ENCODE data around the gene UNC5C. TPM values are rescaled to one million over a fixed set of nuclear protein-coding genes. Genes with fewer than 3 reads are reported as not detected.

UNC5C gene
- total RNA-seq, 1 donor from 2014 or later: 0.39 TPM

DNA sequence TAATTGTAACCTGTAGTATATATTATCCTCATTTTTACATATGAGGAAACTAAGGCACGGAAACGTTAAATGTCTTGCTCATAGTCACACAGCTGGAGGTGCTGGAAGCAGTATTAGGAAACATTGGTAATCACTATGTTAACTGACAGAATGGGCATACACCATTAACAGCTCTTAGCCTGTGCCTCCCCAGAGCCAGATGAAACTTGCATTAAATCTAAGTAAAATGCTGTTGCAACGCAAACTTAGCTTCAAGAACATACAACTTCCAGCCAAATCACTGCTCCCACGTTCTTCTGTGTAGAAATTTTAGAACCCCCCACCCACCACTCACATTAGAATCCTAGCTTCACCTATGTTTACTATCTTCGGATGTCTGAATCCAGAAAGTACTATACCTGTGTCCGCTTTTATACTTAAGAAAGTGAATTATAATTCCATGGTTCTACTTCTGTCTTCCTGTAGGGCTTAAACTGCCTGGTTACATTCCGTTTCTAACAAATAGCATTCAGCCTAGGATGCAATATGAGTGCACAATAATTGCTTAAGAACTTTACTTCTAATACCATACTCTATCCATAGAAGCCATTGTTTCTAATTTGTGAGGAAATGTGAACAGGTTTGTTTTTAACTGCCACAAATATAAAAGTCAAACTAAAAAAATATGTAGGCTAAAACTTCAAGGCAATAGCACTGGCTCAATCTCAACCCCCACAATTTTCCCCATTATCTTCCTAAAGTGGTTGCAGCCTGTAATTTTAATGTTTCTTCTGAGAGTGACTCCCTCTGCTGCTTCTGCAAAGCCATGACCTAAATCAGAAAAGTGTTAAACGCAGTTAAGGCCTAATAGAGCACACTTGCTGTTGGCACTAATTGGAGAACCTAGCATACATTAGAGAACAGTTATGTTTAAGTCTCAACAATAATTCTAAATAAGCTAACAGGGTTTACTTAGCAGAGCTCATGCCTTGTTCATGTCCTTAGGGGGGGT lies 4.4 kb downstream of the UNC5C start:
- Histone ChIP-seq H2AFZ (replicated peaks) (no peak overlapping the region), H3K27me3 (peaks cover 45% of the 10 kb centered on the region), H3K9me3 (ENCODE audit: low read depth) (no peaks in the 10 kb centered on the region), H3K4me2 (no peak overlapping the region), H3F3A (ENCODE audit: low read depth) (peaks cover 25% of the 10 kb centered on the region), H3K9ac (no peak overlapping the region), H3K4me1 (peaks cover 15% of the 10 kb centered on the region), H3K27ac (no peak overlapping the region), H3K79me2 (ENCODE audit: low read depth) (no peaks in the 10 kb centered on the region), H4K20me1 (ENCODE audit: low read depth) (no peaks in the 10 kb centered on the region), H3K36me3 (no peaks in the 10 kb centered on the region), H3K4me3 (no peak overlapping the region)
- H3K27me3 Mint-ChIP-seq (ENCODE audit: insufficient read depth, low read depth): no peaks in the 10 kb centered on the region
- peaks cover 3% of the 10 kb centered on the region for H3K9me3 Mint-ChIP-seq
- peaks cover 37% of the 10 kb centered on the region for H3K36me3 Mint-ChIP-seq
- no peak for DNase-seq (ENCODE audit: low spot score)
- H3K27ac Mint-ChIP-seq: peak overlapping the region; percentile 46
- H3K4me1 Mint-ChIP-seq: peaks cover 47% of the 10 kb centered on the region
- H3K4me3 Mint-ChIP-seq: peak overlapping the region; percentile 98
- TF ChIP-seq EZH2 (IDR thresholded peaks at IDR 0.05): no peak
- TF ChIP-seq, protein P1, sequence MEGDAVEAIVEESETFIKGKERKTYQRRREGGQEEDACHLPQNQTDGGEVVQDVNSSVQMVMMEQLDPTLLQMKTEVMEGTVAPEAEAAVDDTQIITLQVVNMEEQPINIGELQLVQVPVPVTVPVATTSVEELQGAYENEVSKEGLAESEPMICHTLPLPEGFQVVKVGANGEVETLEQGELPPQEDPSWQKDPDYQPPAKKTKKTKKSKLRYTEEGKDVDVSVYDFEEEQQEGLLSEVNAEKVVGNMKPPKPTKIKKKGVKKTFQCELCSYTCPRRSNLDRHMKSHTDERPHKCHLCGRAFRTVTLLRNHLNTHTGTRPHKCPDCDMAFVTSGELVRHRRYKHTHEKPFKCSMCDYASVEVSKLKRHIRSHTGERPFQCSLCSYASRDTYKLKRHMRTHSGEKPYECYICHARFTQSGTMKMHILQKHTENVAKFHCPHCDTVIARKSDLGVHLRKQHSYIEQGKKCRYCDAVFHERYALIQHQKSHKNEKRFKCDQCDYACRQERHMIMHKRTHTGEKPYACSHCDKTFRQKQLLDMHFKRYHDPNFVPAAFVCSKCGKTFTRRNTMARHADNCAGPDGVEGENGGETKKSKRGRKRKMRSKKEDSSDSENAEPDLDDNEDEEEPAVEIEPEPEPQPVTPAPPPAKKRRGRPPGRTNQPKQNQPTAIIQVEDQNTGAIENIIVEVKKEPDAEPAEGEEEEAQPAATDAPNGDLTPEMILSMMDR (IDR thresholded peaks at IDR 0.05): peak; percentile 26
- no peak for TF ChIP-seq EZH2phosphoT487 (IDR thresholded peaks at IDR 0.05)

DNA sequence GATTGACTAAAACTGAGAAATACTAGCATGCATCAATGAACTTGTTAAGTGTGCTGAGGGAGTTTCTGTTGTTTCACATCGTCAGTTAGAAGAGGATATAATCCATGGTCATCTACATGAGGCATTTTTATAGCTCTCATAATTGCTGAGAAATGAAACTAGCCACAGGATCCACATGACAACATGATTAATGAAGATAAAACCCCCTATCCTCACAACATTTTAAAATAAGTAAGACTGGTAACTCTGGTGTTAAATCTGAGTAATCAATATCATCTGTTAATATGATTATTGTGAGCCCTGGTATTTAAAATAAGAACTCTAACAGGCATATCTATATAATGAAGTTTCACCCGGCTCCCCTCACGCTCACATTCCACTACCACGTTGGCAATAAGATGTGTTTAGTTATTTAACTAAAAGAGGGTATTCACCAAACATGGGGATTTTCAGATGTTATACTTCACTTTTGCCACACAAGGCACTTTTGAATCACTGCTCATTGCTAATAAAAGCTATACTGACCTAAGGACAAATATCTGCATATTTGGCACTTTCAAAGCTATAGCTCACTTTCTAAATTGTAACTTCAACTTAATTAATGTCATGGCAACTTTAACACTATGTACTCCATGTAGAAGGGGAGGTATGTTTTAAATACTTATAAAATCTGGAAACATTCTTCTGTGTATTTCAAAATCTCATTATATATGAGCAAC lies 6.7 kb downstream of the UNC5C start:
- H3K36me3 ChIP-seq: no peaks in the 10 kb centered on the region
- H3K4me1 ChIP-seq: peaks cover 15% of the 10 kb centered on the region
- H3K4me2 ChIP-seq: no peak overlapping the region
- Mint-ChIP-seq H3K4me3 (no peak overlapping the region), H3K9me3 (peaks cover 5% of the 10 kb centered on the region), H3K4me1 (peaks cover 64% of the 10 kb centered on the region), H3K27me3 (ENCODE audit: insufficient read depth, low read depth) (no peaks in the 10 kb centered on the region), H3K36me3 (peaks cover 41% of the 10 kb centered on the region), H3K27ac (no peak overlapping the region)
- no peak overlapping the region for H3K4me3 ChIP-seq
- DNase-seq (ENCODE audit: low spot score): no peak
- peaks cover 22% of the 10 kb centered on the region for H3K27me3 ChIP-seq
- no peaks in the 10 kb centered on the region for H4K20me1 ChIP-seq (ENCODE audit: low read depth)
- H3F3A ChIP-seq (ENCODE audit: low read depth): peaks cover 10% of the 10 kb centered on the region
- H3K27ac ChIP-seq: no peak overlapping the region
- H3K9ac ChIP-seq: no peak overlapping the region
- no peaks in the 10 kb centered on the region for H3K9me3 ChIP-seq (ENCODE audit: low read depth)
- H3K79me2 ChIP-seq (ENCODE audit: low read depth): no peaks in the 10 kb centered on the region
- no peak overlapping the region for H2AFZ ChIP-seq (replicated peaks)
- TF ChIP-seq EZH2phosphoT487 (IDR thresholded peaks at IDR 0.05): no peak
- no peak for TF ChIP-seq EZH2 (IDR thresholded peaks at IDR 0.05)
- TF ChIP-seq, protein P1 (IDR thresholded peaks at IDR 0.05): no peak

DNA sequence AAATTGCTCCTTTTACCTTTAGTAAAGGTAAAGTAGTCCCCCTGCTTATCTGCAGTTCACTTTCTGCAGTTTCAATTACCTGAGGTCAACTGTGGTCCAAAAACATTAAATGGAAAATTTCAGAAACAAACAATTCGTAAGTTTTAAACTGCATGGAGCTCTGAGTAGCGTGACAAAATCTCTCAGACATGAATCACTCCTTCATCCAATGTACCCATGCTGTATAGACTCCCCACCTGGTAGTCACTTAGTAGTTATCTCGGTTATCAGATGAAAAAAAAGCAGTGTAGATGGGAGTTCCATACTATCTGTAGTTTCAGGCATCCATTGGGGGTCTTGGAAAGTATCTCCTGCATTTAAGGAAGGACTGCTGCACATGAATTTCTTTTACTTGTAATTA lies 7.7 kb downstream of the UNC5C start:
- Histone ChIP-seq H3K4me1 (peaks cover 6% of the 10 kb centered on the region), H3K4me3 (no peak overlapping the region), H2AFZ (replicated peaks) (no peak overlapping the region), H3K4me2 (no peak overlapping the region), H3K79me2 (ENCODE audit: low read depth) (no peaks in the 10 kb centered on the region), H3K9me3 (ENCODE audit: low read depth) (no peaks in the 10 kb centered on the region), H3K36me3 (no peaks in the 10 kb centered on the region), H3F3A (ENCODE audit: low read depth) (peaks cover under 1% of the 10 kb centered on the region), H3K27ac (no peak overlapping the region), H4K20me1 (ENCODE audit: low read depth) (no peaks in the 10 kb centered on the region), H3K27me3 (peaks cover 12% of the 10 kb centered on the region), H3K9ac (no peak overlapping the region)
- no peak for TF ChIP-seq EZH2phosphoT487 (IDR thresholded peaks at IDR 0.05)
- TF ChIP-seq EZH2 (IDR thresholded peaks at IDR 0.05): no peak
- TF ChIP-seq, protein P1 (IDR thresholded peaks at IDR 0.05): no peak
- Mint-ChIP-seq H3K4me1 (peaks cover 59% of the 10 kb centered on the region), H3K27ac (no peak overlapping the region), H3K4me3 (no peak overlapping the region), H3K9me3 (peaks cover 5% of the 10 kb centered on the region), H3K36me3 (peaks cover 43% of the 10 kb centered on the region), H3K27me3 (ENCODE audit: insufficient read depth, low read depth) (no peaks in the 10 kb centered on the region)
- DNase-seq (ENCODE audit: low spot score): no peak

All from neural progenitor cell (in vitro differentiated cells).